Suprapubic skin (tissue), 4 donors: Measurements from ENCODE around the gene MYOM1. TPM values are rescaled to one million over a fixed set of nuclear protein-coding genes. Genes with fewer than 3 reads are reported as not detected.

ENCODE experiments used
- DNase-seq, 2 donors: peaks; one replicate each; pipeline ENCODE4 v3.0.0-alpha.2; 2019; ENCODE audit warnings: low spot score in 2 of 2
- H3K27ac ChIP-seq: fragments of 200-600 bp; sonication (generic); one replicate; pipeline ENCODE4 v1.5.1; 2019
- H3K27me3 ChIP-seq: fragments of 200-600 bp; sonication (generic); one replicate; pipeline ENCODE4 v1.5.1; 2019
- H3K36me3 ChIP-seq: fragments of 200-600 bp; sonication (generic); one replicate; pipeline ENCODE4 v1.5.1; 2019
- H3K4me1 ChIP-seq: fragments of 200-600 bp; sonication (generic); one replicate; pipeline ENCODE4 v1.5.1; 2019
- H3K4me3 ChIP-seq: fragments of 200-600 bp; sonication (generic); one replicate; pipeline ENCODE4 v1.5.1; 2019; ENCODE audit warnings: mild to moderate bottlenecking
- H3K9me3 ChIP-seq: fragments of 200-600 bp; sonication (generic); one replicate; pipeline ENCODE4 v1.5.1; 2019
- CTCF ChIP-seq, 2 donors: fragments of 200-600 bp in 1 of 2; fragments of 450-650 bp in 1 of 2; sonication (generic) in 1 of 2; IDR thresholded peaks; one replicate each; pipeline ENCODE4 v1.5.1; 2016 to 2019; ENCODE audit warnings: antibody characterized with exemption in 2 of 2, mild to moderate bottlenecking in 1 of 2, moderate library complexity in 1 of 2
- EP300 ChIP-seq: sonication (generic); formaldehyde crosslinking; IDR thresholded peaks from one replicate; pipeline ENCODE4 v1.6.1; 2017; ENCODE audit warnings: antibody characterized with exemption
- POLR2A ChIP-seq, 2 donors: fragments of 450-650 bp; IDR thresholded peaks; one replicate each; pipeline ENCODE4 v1.6.1; 2017; ENCODE audit warnings: antibody characterized with exemption in 2 of 2, mild to moderate bottlenecking in 2 of 2, moderate library complexity in 2 of 2
- POLR2AphosphoS5 ChIP-seq, 3 donors: sonication (generic); formaldehyde crosslinking; IDR thresholded peaks; one replicate each; pipeline ENCODE4 v1.6.1; 2017; ENCODE audit warnings: antibody characterized with exemption in 3 of 3
- WGBS: methylation state at CpG from one replicate; pipeline ENCODE4 v1.1.5; 2018; 5-methylcytosine and 5-hydroxymethylcytosine counted together
- total RNA-seq, 4 donors: library from RNA; depleted of rRNA; stranded (reverse); fragments of >200 nt; gene quantifications; one replicate each; pipeline ENCODE4 v1.1.0, GENCODE V29; 2016

The MYOM1 gene
- total RNA-seq, 4 donors from 2014 or later = 0.99 to 2.1 (median 1.6) TPM

GRCh38 chr18:3044931-3045698 lies 174.7 kb downstream of the MYOM1 start:
- no peak overlapping the region for H3K4me3 ChIP-seq
- no peak overlapping the region for H3K27ac ChIP-seq
- 49% methylated on average over 12 of the region's 12 CpGs for WGBS
- no peaks in the 10 kb centered on the region for H3K36me3 ChIP-seq
- no peak for DNase-seq
- H3K27me3 ChIP-seq = no peaks in the 10 kb centered on the region
- H3K4me1 ChIP-seq = peaks cover 3% of the 10 kb centered on the region
- TF ChIP-seq POLR2A (IDR thresholded peaks at IDR 0.05) = no peak
- TF ChIP-seq CTCF (IDR thresholded peaks at IDR 0.05) = no peak
- TF ChIP-seq POLR2AphosphoS5 (IDR thresholded peaks at IDR 0.05) = no peak
- no peak for TF ChIP-seq EP300
- H3K9me3 ChIP-seq = no peaks in the 10 kb centered on the region

GRCh38 chr18:3042379-3042778 lies 177.4 kb downstream of the MYOM1 start:
- Histone ChIP-seq H3K27me3 (no peaks in the 10 kb centered on the region), H3K36me3 (no peaks in the 10 kb centered on the region), H3K4me1 (peaks cover 3% of the 10 kb centered on the region), H3K9me3 (no peaks in the 10 kb centered on the region), H3K4me3 (no peak overlapping the region), H3K27ac (no peak overlapping the region)
- WGBS = 90% methylated on average over 2 of the region's 2 CpGs
- DNase-seq = no peak
- no peak for TF ChIP-seq EP300
- TF ChIP-seq POLR2AphosphoS5 (IDR thresholded peaks at IDR 0.05) = no peak
- no peak for TF ChIP-seq CTCF (IDR thresholded peaks at IDR 0.05)
- no peak for TF ChIP-seq POLR2A (IDR thresholded peaks at IDR 0.05)

GRCh38 chr18:3041843-3042242 lies 177.9 kb downstream of the MYOM1 start:
- Histone ChIP-seq H3K27me3 (no peaks in the 10 kb centered on the region), H3K27ac (no peak overlapping the region), H3K9me3 (no peaks in the 10 kb centered on the region), H3K4me1 (peaks cover 3% of the 10 kb centered on the region), H3K36me3 (no peaks in the 10 kb centered on the region), H3K4me3 (no peak overlapping the region)
- DNase-seq = no peak
- TF ChIP-seq POLR2A (IDR thresholded peaks at IDR 0.05) (no peak), EP300 (no peak), POLR2AphosphoS5 (IDR thresholded peaks at IDR 0.05) (no peak), CTCF (IDR thresholded peaks at IDR 0.05) (no peak)
- 74% methylated on average over 5 of the region's 5 CpGs for WGBS

- no peak overlapping the region for H3K4me3 ChIP-seq
- DNase-seq = no peak
- no peaks in the 10 kb centered on the region for H3K27me3 ChIP-seq
- over 99% methylated on average over 8 of the region's 8 CpGs for WGBS
- no peak for TF ChIP-seq EP300
- no peak for TF ChIP-seq CTCF (IDR thresholded peaks at IDR 0.05)
- TF ChIP-seq POLR2A (IDR thresholded peaks at IDR 0.05) = no peak
- TF ChIP-seq POLR2AphosphoS5 (IDR thresholded peaks at IDR 0.05) = no peak
- H3K4me1 ChIP-seq = peaks cover 3% of the 10 kb centered on the region
- H3K36me3 ChIP-seq = no peaks in the 10 kb centered on the region
- H3K27ac ChIP-seq = no peak overlapping the region
- no peaks in the 10 kb centered on the region for H3K9me3 ChIP-seq
Observed at GRCh38 chr18:3040881-3041280, 178.9 kb downstream of the MYOM1 start.

- no peak overlapping the region for H3K4me3 ChIP-seq
- no peaks in the 10 kb centered on the region for H3K36me3 ChIP-seq
- WGBS = 89% methylated on average over 2 of the region's 2 CpGs
- no peaks in the 10 kb centered on the region for H3K27me3 ChIP-seq
- no peaks in the 10 kb centered on the region for H3K9me3 ChIP-seq
- no peak overlapping the region for H3K27ac ChIP-seq
- TF ChIP-seq CTCF (IDR thresholded peaks at IDR 0.05) (no peak), POLR2A (IDR thresholded peaks at IDR 0.05) (no peak), POLR2AphosphoS5 (IDR thresholded peaks at IDR 0.05) (no peak), EP300 (no peak)
- peaks cover 3% of the 10 kb centered on the region for H3K4me1 ChIP-seq
- DNase-seq = no peak
Observed at GRCh38 chr18:3040173-3040572, 179.6 kb downstream of the MYOM1 start.
